Measurements from ENCODE around the gene STK4.

- TF ChIP-seq SIN3A (IDR thresholded peaks at IDR 0.05; ENCODE audit: borderline replicate concordance, insufficient read depth, low read length), result no peak
- no peak for TF ChIP-seq POLR2AphosphoS5 (IDR thresholded peaks at IDR 0.05; ENCODE audit: low read depth, low read length)
- no peak for TF ChIP-seq REST (IDR thresholded peaks at IDR 0.05; ENCODE audit: insufficient read depth in 1 of 2, low read depth in 2 of 2, low read length in 2 of 2)
- TF ChIP-seq TAF1 (IDR thresholded peaks at IDR 0.05; ENCODE audit: borderline replicate concordance, insufficient read depth, low read length), result no peak
- TF ChIP-seq FOXP2 (optimal IDR thresholded peaks at IDR 0.05; ENCODE audit: borderline replicate concordance, extremely low read depth, extremely low read length, insufficient read depth), result no peak
Observed at GRCh38 chr20:45012682-45013302, 46.5 kb downstream of the STK4 start.
